GM18502 (cell line): ENCODE data around the gene CCDC177.

Source experiments
- ATAC-seq: cut with Tn5 transposase; IDR thresholded peaks from one replicate; pipeline ENCODE4 v1.9.1; 2021; ENCODE audit warnings: mild to moderate bottlenecking; ENCODE audit not compliant: unreplicated experiment, poor library complexity

CCDC177 gene

GRCh38 chr14:69532561-69533340, 41.9 kb downstream of the CCDC177 start:
- no peak for ATAC-seq

GRCh38 chr14:69531135-69531534, 43.5 kb downstream of the CCDC177 start:
- ATAC-seq: no peak

- no peak for ATAC-seq
Measured at GRCh38 chr14:69530095-69530494, 44.6 kb downstream of the CCDC177 start.

GRCh38 chr14:69529563-69529962, 45.1 kb downstream of the CCDC177 start:
- no peak for ATAC-seq

GRCh38 chr14:69528930-69529329, 45.7 kb downstream of the CCDC177 start:
- no peak for ATAC-seq

GRCh38 chr14:69528143-69528542, 46.5 kb downstream of the CCDC177 start:
- ATAC-seq: no peak

- no peak for ATAC-seq
Measured at GRCh38 chr14:69527635-69528034, 47.0 kb downstream of the CCDC177 start.

DNA sequence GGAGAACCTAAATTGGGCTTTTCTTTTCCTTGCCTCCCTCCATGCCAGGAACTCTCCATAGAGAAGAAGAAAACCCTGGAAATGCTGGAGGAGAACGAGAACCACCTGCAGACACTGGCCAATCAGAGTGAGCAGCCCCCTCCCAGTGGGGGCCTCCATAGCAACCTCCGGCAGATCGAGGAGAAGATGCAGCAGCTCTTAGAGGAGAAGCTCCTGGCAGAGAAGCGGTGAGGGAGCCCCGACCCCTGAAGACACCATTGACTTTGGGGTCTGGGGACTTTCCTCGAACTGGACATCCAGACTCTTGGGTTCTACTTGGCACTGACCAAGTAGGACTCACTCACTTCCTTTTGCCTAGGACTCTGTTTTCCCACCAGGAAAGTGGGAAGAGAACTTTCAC, 48.8 kb downstream of the CCDC177 start:
- ATAC-seq: no peak

GRCh38 chr14:69522026-69522425, 52.6 kb downstream of the CCDC177 start:
- ATAC-seq: no peak
